Measurements from ENCODE around the gene OMA1.

Gene OMA1

DNA sequence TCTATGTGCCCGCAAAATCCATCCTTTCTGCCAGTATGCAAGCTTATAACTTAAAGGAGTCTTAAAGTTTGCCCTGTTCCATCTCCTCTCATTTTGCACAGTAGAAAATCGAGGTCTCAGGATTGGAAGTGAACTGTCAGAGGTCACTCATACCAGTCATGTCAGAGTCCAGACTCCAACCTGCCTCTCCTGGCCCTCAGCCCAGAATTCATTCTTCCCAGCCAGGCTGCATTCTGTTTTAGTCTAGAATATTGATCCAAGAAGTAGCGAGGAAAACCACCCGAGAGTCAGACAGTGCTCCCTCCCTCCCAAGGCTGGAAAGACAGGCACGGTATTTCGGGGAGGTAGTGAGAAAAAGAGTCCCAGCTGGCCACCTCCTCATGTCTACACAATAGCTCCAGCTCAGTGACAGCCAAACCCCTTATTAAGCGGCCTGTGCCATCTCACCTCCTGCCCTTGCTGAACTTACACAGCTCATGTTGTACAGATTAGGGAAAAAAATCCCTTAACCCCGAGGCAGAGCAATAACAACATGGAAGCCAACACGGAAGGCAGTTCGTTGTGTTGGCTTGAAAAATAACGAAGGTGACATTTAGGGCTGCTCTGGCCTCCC lies 89.4 kb downstream of the OMA1 start:
- DNase-seq (ENCODE audit: low read depth): no peak

DNA sequence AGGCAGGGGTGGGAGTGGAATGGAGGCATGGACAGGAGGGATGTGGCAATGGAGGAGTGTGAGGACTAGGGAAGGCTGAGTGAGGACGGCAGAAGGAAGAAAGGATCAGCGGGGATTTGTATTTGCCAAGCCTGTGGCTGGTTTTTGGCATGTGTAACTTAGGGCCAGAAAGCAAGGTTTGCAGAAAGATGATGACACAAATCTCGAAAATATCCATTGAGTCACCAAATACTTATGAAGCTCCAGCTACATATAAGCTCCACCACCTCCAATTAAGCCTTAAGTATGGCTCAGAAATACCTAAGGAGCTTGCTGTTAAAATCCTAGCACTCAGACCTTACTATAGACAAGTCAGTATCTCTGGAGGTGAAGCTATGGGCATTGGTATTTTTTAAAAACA lies 90.1 kb downstream of the OMA1 start:
- no peak for DNase-seq (ENCODE audit: low read depth)

DNA sequence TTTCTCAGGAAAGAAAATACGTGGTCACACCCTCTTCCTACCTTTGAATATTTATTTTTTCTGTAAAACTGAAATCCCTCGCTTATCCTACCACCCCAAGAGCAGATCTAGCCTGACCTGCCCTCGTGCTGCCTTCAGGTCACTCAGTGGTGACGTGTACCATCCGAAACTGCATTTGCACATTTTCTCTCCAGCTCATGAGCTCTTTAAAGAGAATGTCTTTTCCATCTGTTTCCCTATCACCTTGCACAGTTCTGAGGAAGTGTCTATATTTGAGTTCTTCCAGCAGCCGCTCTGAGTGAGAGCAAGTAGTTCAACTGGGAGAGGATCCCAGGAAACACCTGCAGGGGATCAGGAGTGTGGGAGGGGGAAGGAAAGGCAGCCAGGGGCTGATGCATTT lies 91.7 kb downstream of the OMA1 start:
- no peak for DNase-seq (ENCODE audit: low read depth)

DNA sequence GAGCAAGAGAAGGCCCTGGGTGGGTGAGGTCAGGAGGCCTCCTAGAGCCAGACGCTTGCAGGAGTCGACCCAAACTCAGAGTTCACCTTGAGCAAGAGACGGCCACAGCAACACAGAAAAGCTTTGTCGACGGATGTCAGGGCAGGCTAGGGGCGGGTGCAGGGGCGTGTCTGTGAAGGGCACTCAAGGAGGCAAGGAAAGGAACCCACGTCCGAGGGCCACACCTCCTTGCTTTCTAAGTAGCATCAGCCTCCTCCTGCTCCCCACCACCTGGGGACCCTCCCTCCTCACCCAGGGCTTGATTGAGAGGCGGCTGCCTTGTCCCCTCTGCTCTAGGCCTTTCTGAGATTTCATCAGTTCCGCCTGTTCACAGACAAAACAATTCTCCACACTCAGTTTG lies 92.1 kb downstream of the OMA1 start:
- DNase-seq (ENCODE audit: low read depth): no peak

DNA sequence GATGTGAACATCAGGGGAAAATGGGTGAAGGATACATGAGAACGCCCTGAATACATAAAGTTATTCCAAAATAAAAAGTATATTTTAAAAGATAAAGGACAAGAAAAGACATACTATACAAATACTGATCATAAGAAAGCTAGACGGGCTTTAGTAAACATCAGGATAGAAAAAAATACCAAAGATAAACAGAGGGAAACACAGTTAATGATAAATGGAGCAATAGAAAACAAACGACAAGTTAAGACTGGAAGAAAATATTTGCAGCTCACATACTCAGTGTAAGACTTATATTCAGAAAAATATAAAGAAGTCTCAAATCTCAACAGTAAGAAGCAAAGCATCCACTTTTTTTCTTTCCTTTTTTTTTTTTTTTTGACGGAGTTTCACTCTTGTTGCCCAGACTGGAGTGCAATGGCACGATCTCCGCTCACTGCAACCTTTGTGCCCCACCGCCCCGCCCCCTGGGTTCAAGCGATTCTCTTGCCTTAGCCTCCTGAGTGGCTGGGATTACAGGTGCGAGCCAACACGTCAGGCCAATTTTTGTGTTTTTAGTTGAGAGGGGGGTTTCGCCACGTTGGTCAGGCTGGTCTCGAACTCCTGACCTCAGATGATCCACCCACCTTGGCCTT lies 94.8 kb downstream of the OMA1 start:
- no peak for DNase-seq (ENCODE audit: low read depth)

DNA sequence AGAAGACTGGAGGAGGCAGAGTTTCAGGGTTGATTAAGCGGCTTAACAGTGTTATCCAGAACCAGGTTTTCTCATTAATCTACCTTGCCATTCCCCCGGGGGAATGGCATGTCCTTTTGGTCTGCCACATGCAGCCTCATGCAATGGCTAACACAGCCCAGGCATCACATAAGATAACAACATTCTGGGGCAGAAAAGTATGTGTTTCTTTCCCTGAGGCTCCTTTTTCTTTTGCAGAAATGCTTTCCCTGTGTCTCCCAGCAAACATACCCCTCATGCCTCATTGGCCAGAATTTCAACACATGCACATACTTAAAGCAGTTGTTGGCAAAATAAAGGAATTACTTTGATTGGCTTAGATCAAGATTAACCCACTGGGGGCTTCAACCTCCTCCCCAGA lies 98.6 kb downstream of the OMA1 start:
- DNase-seq (ENCODE audit: low read depth): no peak

DNA sequence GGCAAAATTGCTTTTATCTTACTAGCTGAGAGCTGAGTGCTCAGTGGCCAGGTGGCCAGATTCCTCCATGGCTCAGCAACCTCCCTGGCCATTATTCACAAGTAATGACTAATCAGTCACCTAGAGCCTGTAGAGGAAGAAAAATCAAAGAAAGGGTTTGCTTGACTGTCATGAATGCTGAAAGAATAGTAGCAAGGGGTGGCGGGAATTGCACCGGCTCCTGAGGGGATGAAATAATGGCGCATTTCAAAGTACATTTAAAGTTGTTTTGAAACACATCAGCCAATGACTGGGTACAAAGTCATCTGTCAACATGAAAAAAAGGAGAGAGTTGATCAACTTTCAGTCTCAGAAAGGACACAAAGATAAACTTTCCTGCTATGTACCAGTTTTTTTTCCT lies 99.5 kb downstream of the OMA1 start:
- no peak for DNase-seq (ENCODE audit: low read depth)

DNA sequence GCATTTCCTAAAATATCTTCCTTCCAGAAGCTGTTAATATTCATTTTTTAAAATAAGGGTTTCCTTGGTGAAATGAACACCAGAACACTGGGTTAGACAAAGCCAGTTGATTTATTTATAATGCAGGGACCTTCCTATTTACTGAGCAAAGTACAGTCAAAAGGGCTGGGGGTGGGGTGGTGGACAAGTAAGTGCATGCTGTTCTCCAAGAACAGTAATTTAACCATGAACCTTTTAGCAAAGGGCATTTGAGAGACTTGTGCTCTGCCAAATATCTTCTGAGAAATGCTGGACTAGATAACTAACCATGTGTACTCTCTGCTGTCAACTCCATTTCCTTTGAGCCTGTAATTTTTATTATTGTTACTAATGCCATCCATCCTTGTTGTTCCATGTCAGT lies 100.2 kb downstream of the OMA1 start:
- no peak for DNase-seq (ENCODE audit: low read depth)

DNA sequence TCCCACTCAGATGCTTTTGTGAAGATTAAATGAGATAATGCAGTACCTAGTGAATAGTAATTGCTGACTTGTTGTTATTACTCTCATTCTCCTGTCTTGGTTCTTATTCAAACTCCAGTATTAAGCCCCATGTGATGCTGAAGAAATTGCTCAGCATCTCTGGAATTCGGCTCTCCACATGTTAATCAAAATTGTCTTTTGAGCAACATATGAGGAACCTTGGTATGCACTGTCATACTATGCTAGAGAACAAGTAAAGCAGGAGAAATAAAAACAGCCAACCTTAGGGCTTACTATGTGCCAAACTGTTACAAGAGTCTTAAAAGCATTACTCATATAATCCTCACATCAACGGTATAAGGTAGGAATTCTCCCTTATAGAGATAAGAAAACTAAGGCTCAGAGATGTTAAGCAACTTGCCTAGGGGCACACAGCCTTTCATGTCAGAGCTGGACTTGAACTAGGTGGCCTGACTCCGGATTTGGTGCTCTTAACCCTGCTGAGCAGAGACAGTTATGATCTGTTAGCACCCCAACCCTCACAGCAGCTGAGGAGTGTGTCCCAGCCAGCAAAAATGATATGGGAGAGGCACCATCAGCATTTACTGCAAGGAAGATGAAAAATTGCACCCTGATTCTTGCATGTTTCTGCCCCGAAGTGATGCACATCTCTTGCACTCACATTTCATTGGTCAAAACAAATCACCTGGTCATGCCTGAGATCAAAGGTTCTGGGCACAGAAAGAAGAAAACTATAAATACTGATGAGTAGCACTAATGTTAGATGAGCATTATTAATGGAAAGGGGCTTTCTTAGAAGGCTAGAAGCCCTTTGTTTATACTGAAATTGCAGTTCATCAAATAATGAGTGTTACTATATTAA lies 102.3 kb downstream of the OMA1 start:
- no peak for DNase-seq (ENCODE audit: low read depth)

DNA sequence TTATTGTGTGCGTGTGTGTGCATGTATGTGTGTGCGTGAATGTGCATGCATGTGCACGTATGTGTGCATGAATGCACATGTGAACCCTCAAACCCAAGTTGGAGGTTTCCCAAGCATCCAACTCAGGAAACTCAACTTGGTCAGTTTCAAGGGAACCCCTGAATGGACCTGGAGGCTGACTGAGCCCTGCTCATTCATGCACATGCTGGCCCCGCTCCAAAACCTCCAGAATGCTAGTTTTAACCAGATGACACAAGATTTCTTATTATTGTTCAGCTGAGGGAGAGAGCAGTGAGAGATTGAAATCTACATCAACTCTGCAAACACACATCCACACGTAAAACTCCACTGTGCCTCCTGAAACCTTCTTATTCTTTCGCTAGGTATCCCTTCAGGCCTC lies 104.4 kb downstream of the OMA1 start:
- DNase-seq (ENCODE audit: low read depth): no peak

DNA sequence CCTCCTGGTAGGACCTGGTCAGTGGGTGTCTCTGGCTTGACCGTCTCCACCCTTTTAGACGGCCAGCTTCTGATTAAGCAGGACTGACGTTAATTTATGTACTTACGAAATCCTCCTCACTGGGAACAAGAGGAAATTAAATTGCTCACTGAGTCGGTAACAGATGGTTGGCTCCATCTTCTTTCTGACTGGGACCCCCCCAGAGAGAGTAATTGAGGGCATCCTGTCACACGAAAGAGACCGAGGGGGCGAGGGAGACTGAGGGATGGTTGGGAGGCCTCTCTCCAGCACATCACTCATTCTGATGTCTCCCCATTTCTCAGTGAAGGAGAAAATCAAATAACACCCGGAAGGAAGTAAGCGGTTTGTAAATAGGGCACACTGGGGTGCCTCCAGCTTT lies 104.8 kb downstream of the OMA1 start:
- DNase-seq (ENCODE audit: low read depth): no peak

DNA sequence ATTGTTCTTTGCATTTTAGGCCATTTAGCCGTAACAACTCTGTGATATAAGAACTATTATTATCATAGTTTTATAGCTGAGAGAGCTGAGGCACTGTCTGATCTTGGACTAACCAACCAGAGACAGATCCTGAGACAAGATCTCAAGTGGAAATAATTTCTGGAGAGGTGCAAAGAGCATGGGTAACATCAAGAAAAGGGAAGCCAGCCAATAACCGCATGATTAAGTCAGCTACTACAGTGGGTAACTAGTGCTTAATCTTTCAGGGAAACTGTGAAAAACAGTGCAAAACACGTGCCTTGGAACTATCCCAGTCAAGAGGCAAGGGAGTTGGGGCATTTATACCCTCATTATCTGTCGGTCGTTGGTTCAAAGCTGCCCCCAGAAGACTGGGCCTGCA lies 105.8 kb downstream of the OMA1 start:
- DNase-seq (ENCODE audit: low read depth): no peak

DNA sequence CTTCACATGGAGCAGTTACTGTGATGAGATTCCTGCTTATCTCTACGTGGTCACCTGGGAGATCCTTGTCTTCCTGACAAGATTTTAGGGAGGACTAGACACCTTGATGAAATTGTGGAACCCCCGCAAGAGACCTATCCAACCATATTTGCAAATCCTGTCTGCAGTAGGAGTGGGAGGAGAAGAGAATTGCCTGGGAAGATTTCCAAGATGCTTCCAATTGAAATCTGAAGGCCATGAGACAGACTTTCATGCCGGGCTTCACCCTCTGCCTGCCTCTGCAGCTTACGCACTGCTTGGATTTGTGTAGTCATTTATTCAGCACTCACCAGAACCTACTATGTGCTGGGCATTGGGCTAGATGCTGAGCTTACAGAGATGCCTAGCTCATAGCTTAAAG lies 106.6 kb downstream of the OMA1 start:
- no peak for DNase-seq (ENCODE audit: low read depth)

DNA sequence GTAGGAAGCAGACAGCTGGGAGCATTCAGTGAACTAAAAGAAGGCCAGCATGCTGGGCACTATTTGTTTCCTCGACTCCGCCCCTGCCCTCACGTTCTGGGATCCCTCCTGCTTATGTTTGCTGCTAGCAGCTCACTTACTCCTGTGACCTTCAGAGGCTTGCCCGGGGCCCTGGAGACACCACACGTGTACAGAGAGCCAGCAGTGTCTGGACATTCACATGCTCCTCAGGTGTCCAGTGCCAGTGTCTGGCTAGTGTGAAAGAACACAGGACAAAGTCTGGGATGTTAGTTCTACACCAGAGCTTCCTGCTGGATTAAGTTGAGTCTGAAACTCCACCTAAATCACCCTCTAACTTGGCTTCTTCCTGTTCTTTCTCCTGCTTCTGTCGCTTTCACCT lies 108.1 kb downstream of the OMA1 start:
- DNase-seq (ENCODE audit: low read depth): no peak

DNA sequence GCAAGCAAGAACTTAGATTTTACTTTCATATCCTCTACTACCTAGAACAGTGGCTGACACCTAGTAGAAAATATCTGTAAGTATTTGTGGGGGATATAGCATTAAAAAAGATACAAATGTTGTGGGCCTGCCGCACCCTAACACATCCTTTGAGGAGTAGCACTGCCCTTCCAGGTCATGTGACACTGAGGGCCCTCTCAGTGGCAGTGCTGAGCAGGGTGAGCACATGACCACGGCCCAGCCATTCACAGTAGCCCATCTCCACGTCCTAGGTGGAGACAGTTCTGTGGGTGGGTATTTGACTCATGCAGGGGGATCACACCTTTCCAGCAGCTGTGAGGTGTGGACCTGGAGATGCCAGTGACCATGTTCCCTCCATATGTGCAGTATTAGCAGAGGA lies 108.9 kb downstream of the OMA1 start:
- no peak for DNase-seq (ENCODE audit: low read depth)

DNA sequence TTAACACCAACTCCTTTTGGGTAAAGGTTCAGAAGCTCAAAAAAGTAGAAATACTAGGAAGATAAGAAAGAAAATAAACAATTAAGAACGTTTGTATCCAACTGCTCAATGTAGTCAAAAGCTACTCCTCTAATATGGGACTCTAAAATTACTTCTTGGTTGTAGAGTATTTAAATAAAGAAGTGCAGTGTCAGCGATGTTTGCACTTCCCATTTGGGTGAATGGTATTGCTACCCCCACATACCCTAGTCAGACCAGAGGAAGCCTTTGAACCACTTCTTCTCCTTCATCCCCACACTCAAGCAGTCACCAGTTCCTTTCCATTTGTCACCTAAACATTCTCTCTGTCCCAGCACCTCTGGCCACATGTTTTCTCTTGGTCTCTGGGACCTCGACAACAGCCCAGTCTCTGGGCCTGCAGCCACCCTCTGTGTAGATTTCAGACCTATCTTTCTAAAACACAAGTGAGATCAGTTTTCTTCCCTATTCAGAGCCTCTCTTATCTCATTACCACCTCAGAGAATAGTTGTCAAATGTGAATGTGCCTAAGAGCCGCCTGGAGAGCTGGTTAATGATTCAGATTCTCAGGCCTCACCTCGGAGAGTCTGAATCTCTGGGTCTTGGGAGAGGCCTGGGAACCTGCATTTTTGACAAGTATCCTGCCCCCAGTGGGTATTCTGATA lies 109.8 kb downstream of the OMA1 start:
- no peak for DNase-seq (ENCODE audit: low read depth)

DNA sequence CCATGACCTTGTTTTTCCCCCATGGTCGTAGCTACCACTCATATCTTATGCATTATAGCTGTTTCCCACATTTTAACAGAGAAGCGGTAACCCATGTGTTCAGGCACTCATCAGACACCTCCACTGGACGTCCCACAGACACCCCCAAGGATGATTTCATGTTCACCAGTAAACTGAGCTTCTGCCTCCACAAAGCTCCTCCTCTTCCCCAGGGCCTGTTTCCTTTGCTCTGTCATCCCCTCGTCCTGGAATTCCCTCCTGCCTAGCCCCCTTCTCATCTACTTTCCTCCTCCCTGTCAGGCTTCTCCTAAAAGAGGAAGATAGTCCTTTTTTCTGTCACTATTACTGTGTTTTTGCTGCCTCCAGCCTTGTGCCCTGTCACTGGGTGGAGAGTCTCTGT lies 111.2 kb downstream of the OMA1 start:
- DNase-seq (ENCODE audit: low read depth): no peak

DNA sequence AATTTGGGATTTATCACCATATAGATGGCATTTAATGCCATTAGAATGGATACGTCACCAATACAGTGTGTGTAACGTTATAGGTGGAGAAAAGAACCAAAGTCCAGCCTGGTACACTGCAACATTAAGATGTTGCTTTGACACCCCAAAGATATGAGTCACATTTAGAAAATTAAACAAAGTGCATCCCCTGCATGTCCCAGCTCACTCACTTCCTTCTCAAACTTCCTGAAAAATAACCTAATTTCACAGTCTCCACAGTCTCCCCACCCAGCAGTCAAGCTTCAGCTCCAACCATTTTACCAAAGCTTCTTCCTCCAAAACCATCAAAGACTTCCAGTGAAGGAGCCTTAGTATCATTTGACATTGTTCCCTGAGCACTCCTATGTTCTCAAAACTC lies 111.9 kb downstream of the OMA1 start:
- no peak for DNase-seq (ENCODE audit: low read depth)

DNA sequence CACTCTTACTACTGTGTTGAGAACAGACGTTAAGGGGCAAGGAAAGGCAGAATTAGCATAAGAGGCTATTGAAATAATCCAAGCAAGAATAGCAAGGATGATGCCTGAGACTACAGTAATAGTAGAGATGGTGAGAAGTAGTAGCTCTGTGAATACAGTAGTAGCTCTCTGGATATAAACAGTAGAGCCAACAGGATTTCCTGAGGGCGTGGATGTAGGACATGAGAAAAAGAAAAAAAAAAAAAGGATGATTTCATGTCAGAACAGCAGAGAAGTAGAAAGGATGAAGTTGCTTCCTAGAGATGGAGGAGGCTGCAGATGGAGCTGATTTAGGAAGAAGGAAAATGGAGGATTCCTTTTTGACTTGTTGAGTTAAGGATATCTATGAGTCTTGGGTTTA lies 112.3 kb downstream of the OMA1 start:
- DNase-seq (ENCODE audit: low read depth): no peak

DNA sequence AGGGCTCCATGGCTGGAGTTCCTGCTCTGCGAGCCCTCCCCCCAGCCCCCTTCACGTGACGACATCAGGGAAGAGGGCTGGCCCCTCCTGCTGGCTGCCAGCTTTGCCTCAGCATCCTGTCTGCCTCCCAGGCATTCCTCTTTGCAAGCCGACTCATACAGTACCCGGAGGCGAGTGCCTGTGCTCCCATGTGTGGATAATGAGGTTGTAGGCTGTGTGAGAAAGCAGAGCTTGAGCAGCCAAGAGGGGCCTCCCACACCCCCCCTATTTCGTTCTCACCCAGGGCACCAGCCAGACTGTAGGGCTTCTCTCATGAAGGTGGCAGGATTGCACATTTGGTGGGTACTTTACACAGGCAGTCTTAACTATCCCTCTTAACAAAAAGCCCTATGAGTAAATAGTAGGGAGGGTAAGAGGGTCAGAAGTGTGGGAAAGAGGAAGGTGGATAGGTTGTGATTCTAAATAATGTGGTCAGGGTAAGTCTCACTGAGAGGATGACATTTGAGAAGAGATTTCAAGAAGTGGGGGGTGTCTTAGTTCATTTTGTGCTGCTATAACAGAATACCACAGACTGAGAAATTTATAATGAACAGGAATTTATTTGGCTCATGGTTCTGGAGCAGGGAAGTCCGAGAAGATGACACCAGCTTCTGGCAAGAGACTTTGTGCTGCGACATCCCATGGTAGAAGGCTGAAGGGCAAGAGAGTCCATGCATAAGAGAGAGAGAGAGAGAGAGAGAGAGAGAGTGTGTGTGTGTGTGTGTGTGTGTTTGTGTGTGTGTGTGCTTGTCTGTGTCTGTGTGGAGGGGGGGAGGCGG lies 113.5 kb downstream of the OMA1 start:
- no peak for DNase-seq (ENCODE audit: low read depth)

DNA sequence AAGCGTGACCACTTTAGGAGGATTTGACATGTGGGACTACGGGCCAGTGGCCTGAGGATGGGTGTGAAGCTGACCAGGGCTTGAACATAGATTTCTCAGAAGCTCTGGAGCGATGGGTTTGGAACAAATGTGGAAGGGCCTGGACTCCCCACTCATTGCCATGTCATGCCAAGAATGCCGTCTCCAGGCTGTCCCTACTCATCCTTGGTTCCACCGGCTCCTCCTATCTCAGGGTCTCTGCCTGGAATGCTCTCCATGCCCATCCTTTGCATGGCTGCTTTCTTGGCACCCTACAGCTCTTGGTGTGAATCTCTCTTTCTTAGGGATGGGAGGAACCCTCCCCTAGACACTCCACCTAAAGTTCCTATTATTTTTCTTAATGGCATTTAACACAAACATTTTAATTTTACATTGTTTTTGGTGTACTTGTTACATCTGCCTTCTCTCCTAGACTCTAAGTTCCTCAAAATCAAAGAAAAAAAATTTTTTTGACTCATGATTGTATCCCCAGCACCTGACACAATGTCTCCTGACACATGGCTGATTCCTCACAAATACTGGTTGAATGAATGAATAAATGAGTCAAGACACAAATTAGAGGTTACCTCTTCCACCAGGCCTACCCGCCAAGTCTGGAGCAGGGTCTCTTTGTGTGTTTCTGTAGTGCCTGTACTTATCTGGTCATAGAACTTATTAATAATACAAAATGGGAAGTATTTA lies 114.5 kb downstream of the OMA1 start:
- DNase-seq (ENCODE audit: low read depth): no peak
